Endothelial cell of umbilical vein (primary cell): ENCODE results near the gene DYRK1A. TPM values are rescaled to one million over a fixed set of nuclear protein-coding genes. Genes with fewer than 3 reads are reported as not detected.

ENCODE experiments used
- BruUV-seq: library from RNA; stranded (reverse); fragments of 400-500 nt; replicated peaks from 2 replicates; lab custom pipeline; 2021; lab: Mats Ljungman, UMichigan
- CTCF ChIA-PET: fragments of 300-600, 350-600 bp; sonication (Branson Sonifier 250); formaldehyde crosslinking; loops from one replicate; lab custom pipeline; 2021; ENCODE audit warnings: antibody characterized with exemption, inconsistent platforms; lab: Charles Lee
- POLR2A ChIA-PET: fragments of 300-600, 350-600 bp; sonication (Branson Sonifier 250); formaldehyde crosslinking; loops from one replicate; lab custom pipeline; 2021; ENCODE audit warnings: antibody characterized with exemption, inconsistent platforms; lab: Charles Lee
- DNase-seq: peaks from one replicate; pipeline ENCODE4 v3.0.0-alpha.2; 2011; ENCODE audit warnings: low read depth, low spot score
- FAIRE-seq: peaks from 2 replicates; lab custom pipeline; 2011; peaks lifted over from hg19 to GRCh38; lab: Jason Lieb, UNC
- H2AFZ ChIP-seq: 2 replicates; pipeline ENCODE4 v1.6.0; 2012; ENCODE audit warnings: low read depth, low read length, control low read depth, inconsistent platforms
- H3K27ac ChIP-seq: 2 replicates; pipeline ENCODE4 v1.5.1; 2011; ENCODE audit warnings: low read depth, mild to moderate bottlenecking, control low read depth, low read length, moderate library complexity; ENCODE audit not compliant: insufficient read depth
- H3K27me3 ChIP-seq, 2 experiments: 2 replicates each; pipeline versions ENCODE4 v1.6.0 to v1.6.1; 2011; ENCODE audit warnings: low read length in 2 of 2, mixed read lengths in 1 of 2; ENCODE audit not compliant: control insufficient read depth in 2 of 2, insufficient read depth in 2 of 2
- H3K36me3 ChIP-seq, 2 experiments: 2 replicates in 1 of 2; 3 replicates in 1 of 2; pipeline ENCODE4 v1.5.1; 2011; ENCODE audit warnings: low read length in 2 of 2, mild to moderate bottlenecking in 1 of 2, moderate library complexity in 1 of 2; ENCODE audit not compliant: control insufficient read depth in 2 of 2, insufficient read depth in 2 of 2; ENCODE audit errors: extremely low read depth in 1 of 2
- H3K4me1 ChIP-seq: 3 replicates; pipeline ENCODE4 v1.5.1; 2011; ENCODE audit warnings: mild to moderate bottlenecking, low read length; ENCODE audit not compliant: control insufficient read depth, insufficient read depth; ENCODE audit errors: extremely low read depth
- H3K4me2 ChIP-seq: 2 replicates; pipeline ENCODE4 v1.6.1; 2011; ENCODE audit warnings: low read length, control low read depth, mixed read lengths; ENCODE audit not compliant: insufficient read depth
- H3K4me3 ChIP-seq, 3 experiments: fragments of 200-600 bp in 1 of 3; sonication (generic), shearing (Covaris generic) in 1 of 3; replicated peaks in 1 of 3; 2 replicates each; pipeline ENCODE4 v1.5.1; 2011 to 2016; ENCODE audit warnings: control low read depth in 3 of 3, low read length in 3 of 3, mild to moderate bottlenecking in 2 of 3, inconsistent platforms in 1 of 3, low read depth in 1 of 3, moderate library complexity in 1 of 3; ENCODE audit not compliant: insufficient read depth in 1 of 3
- H3K79me2 ChIP-seq: 2 replicates; pipeline ENCODE4 v1.6.0; 2012; ENCODE audit warnings: low read length, inconsistent platforms; ENCODE audit not compliant: control insufficient read depth, insufficient read depth
- H3K9ac ChIP-seq: replicated peaks from 2 replicates; pipeline ENCODE3; 2011; ENCODE audit warnings: low read length, control low read depth; ENCODE audit not compliant: insufficient read depth; ENCODE audit errors: extremely low read depth
- H3K9me1 ChIP-seq: replicated peaks from 3 replicates; pipeline ENCODE4 v1.6.0; 2011; ENCODE audit warnings: mild to moderate bottlenecking, low read length; ENCODE audit not compliant: control insufficient read depth, insufficient read depth; ENCODE audit errors: extremely low read depth
- H3K9me3 ChIP-seq: replicated peaks from 2 replicates; pipeline ENCODE4 v1.5.1; 2012; ENCODE audit warnings: low read length, inconsistent platforms; ENCODE audit not compliant: control insufficient read depth, insufficient read depth
- H4K20me1 ChIP-seq: replicated peaks from 2 replicates; pipeline ENCODE3; 2011; ENCODE audit warnings: mild to moderate bottlenecking, low read length; ENCODE audit not compliant: control insufficient read depth, insufficient read depth; ENCODE audit errors: extremely low read depth
- CTCF ChIP-seq, 2 donors: IDR thresholded peaks; 1 replicate in 1 of 2; 2 replicates in 1 of 2; pipeline ENCODE4 v1.5.1; 2011; ENCODE audit warnings: low read length in 2 of 2, mild to moderate bottlenecking in 2 of 2, moderate library complexity in 2 of 2, control low read depth in 1 of 2, inconsistent platforms in 1 of 2, low read depth in 1 of 2; ENCODE audit not compliant: insufficient read depth in 1 of 2; ENCODE audit errors: extremely low read depth in 1 of 2
- EZH2 ChIP-seq: IDR thresholded peaks from 2 replicates; pipeline ENCODE4 v1.6.1; 2012; ENCODE audit warnings: borderline replicate concordance, low read depth, mild to moderate bottlenecking, moderate library complexity, low read length, inconsistent platforms; ENCODE audit not compliant: severe bottlenecking
- FOS ChIP-seq: IDR thresholded peaks from 2 replicates; pipeline ENCODE4 v1.6.1; 2011; ENCODE audit warnings: mild to moderate bottlenecking, low read length, moderate library complexity, borderline replicate concordance; ENCODE audit not compliant: insufficient read depth
- GATA2 ChIP-seq: IDR thresholded peaks from 2 replicates; pipeline ENCODE4 v1.7.0; 2011; ENCODE audit warnings: low read depth, mild to moderate bottlenecking, moderate library complexity, mixed read lengths, low read length; ENCODE audit not compliant: insufficient read length, insufficient read depth
- JUN ChIP-seq: IDR thresholded peaks from 2 replicates; pipeline ENCODE4 v1.6.1; 2011; ENCODE audit warnings: borderline replicate concordance, low read depth; ENCODE audit not compliant: insufficient read length, insufficient read depth
- MYC ChIP-seq: IDR thresholded peaks from one replicate; pipeline ENCODE4 v1.6.1; 2011; ENCODE audit warnings: mild to moderate bottlenecking, low read depth, low read length
- POLR2A ChIP-seq: IDR thresholded peaks from 2 replicates; pipeline ENCODE4 v1.6.1; 2012; ENCODE audit warnings: low read depth, mild to moderate bottlenecking, control low read depth, low read length
- POLR2AphosphoS5 ChIP-seq: IDR thresholded peaks from 2 replicates; pipeline ENCODE4 v1.6.1; 2012; ENCODE audit warnings: low read depth, mild to moderate bottlenecking, control low read depth, low read length, moderate library complexity; ENCODE audit not compliant: insufficient read depth
- dilution Hi-C: fragments of 300-500 bp; cut with MboI; formaldehyde crosslinking; loops from one replicate; pipeline ENCODE4 v1.15.0; 2019; ENCODE audit warnings: low sequenced_read_pairs; ENCODE audit not compliant: extremely low pct_ligation_motif_present
- intact Hi-C: fragments of 100-400 bp; cut with micrococcal nuclease; formaldehyde crosslinking; loops from one replicate; pipeline ENCODE4 v1.10.0; 2022
- polyA plus RNA-seq, 4 experiments: library from polyadenylated mRNA; depleted of rRNA in 3 of 4; stranded (reverse) in 3 of 4; unstranded in 1 of 4; fragments of >200 nt; gene quantifications; 2 replicates each; pipeline versions ENCODE4 v1.2.1 to v1.2.3, GENCODE V29; 2011 to 2012; ENCODE audit warnings: missing spikeins in 1 of 4
- total RNA-seq: library from RNA; stranded (reverse); gene quantifications from 2 replicates; pipeline ENCODE4 v1.2.3, GENCODE V29; 2021
- TF ChIP-seq, protein P1 (sequence below): IDR thresholded peaks from 2 replicates; pipeline ENCODE4 v1.6.1; 2011; ENCODE audit not compliant: insufficient read depth, insufficient read length

DYRK1A gene
- total and polyA plus RNA-seq, 2 donors (not counting 3 experiments of a cell fraction or from before 2014, with no cell fraction given), result 51.8 to 53.7 TPM

DNA sequence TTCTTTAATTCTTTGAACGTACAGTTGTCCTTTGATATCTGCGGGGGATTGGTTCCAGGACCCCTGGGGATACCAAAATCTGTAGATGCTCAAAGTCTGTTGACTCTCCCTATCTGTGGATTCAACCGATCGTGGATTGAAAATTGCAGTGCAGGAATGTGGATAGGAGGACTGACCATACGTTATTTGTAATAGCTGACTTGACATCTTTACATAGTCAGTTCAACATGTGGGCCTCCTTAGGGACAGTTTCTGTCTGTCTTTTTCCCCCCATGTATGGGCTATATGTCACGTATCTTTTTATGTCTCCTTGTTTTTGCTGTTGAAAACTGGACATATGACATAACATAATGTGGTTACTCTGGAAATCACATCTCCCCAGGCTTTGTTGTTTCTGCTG, 204.9 kb downstream of the DYRK1A start:
- ChIA-PET CTCF (interaction anchor here (1.2 kb wide), 1 partner anchor 103 kb away, joined by 4 read pairs; no protein-coding TSS in a partner anchor), POLR2A (no interaction called here)
- no peaks in the 10 kb centered on the region for H3K36me3 ChIP-seq
- H3K9me1 ChIP-seq, result no peaks in the 10 kb centered on the region
- no TSS peak for BruUV-seq
- TF ChIP-seq POLR2AphosphoS5 (no peak), EZH2 (no peak), FOS (no peak), CTCF (IDR thresholded peaks at IDR 0.05; ENCODE audit: extremely low read depth in 1 of 2, insufficient read depth in 1 of 2, low read depth in 1 of 2, low read length in 2 of 2) (no peak), JUN (no peak), GATA2 (no peak), POLR2A (no peak), MYC (no peak)
- TF ChIP-seq, protein P1, sequence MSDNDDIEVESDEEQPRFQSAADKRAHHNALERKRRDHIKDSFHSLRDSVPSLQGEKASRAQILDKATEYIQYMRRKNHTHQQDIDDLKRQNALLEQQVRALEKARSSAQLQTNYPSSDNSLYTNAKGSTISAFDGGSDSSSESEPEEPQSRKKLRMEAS, result no peak
- peaks cover 5 to 8% of the 10 kb centered on the region in 2 experiments for H3K27me3 ChIP-seq
- no peak overlapping the region for H3K9ac ChIP-seq
- intact Hi-C loops, result no loop called here
- no peak overlapping the region for H3K27ac ChIP-seq
- no peak overlapping the region for H2AFZ ChIP-seq
- H3K9me3 ChIP-seq, result no peaks in the 10 kb centered on the region
- dilution Hi-C loops, result no loop called here
- no peaks in the 10 kb centered on the region for H4K20me1 ChIP-seq
- FAIRE-seq (no peak), DNase-seq (no peak)
- no peak overlapping the region for H3K4me2 ChIP-seq
- H3K4me3 ChIP-seq, result no peak overlapping the region
- H3K4me1 ChIP-seq, result no peaks in the 10 kb centered on the region
- no peaks in the 10 kb centered on the region for H3K79me2 ChIP-seq
